Measurements from ENCODE around the gene CTSA.

GRCh38 chr20:45859916-45860315 is 31.2 kb upstream of the CTSA start:
- TF ChIP-seq, protein P1, sequence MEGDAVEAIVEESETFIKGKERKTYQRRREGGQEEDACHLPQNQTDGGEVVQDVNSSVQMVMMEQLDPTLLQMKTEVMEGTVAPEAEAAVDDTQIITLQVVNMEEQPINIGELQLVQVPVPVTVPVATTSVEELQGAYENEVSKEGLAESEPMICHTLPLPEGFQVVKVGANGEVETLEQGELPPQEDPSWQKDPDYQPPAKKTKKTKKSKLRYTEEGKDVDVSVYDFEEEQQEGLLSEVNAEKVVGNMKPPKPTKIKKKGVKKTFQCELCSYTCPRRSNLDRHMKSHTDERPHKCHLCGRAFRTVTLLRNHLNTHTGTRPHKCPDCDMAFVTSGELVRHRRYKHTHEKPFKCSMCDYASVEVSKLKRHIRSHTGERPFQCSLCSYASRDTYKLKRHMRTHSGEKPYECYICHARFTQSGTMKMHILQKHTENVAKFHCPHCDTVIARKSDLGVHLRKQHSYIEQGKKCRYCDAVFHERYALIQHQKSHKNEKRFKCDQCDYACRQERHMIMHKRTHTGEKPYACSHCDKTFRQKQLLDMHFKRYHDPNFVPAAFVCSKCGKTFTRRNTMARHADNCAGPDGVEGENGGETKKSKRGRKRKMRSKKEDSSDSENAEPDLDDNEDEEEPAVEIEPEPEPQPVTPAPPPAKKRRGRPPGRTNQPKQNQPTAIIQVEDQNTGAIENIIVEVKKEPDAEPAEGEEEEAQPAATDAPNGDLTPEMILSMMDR (IDR thresholded peaks at IDR 0.05; ENCODE audit: low read length), result no peak
- TF ChIP-seq EZH2 (IDR thresholded peaks at IDR 0.05; ENCODE audit: borderline replicate concordance, low read length), result no peak

Data from OCI-LY1 (cell line).